HepG2 (cell line): ENCODE results near the gene NAV1. TPM values are rescaled to one million over a fixed set of nuclear protein-coding genes. Genes with fewer than 3 reads are reported as not detected.
A peak's percentile ranks its signal among the peaks of the same experiment; 100 is the strongest.

Experiments
- ARID2 ChIP-seq: sonication (generic); formaldehyde crosslinking; IDR thresholded peaks from 2 replicates; pipeline ENCODE4 v1.8.1; 2022; ENCODE audit warnings: mild to moderate bottlenecking, missing genetic modification reagents, borderline replicate concordance
- ATF7 ChIP-seq, 2 experiments: fragments of 450-650 bp in 1 of 2; sonication (generic) in 1 of 2; formaldehyde crosslinking in 1 of 2; IDR thresholded peaks; 2 replicates each; pipeline versions ENCODE4 v1.4.0 to v1.6.1; 2016 to 2020; ENCODE audit warnings: antibody characterized with exemption in 1 of 2, mild to moderate bottlenecking in 1 of 2, missing genetic modification reagents in 1 of 2
- EHMT2 ChIP-seq: fragments of 200-600 bp; sonication (generic); IDR thresholded peaks from 2 replicates; pipeline ENCODE4 v1.7.0; 2017; ENCODE audit warnings: antibody characterized with exemption, low read depth, low read length, borderline replicate concordance
- ELF4 ChIP-seq: sonication (generic); formaldehyde crosslinking; IDR thresholded peaks from 2 replicates; pipeline ENCODE4 v1.5.0; 2020; ENCODE audit warnings: missing genetic modification reagents, mild to moderate bottlenecking, moderate library complexity, borderline replicate concordance
- ESRRA ChIP-seq: sonication (generic); formaldehyde crosslinking; IDR thresholded peaks from 2 replicates; pipeline ENCODE4 v1.5.1; 2020; ENCODE audit warnings: mild to moderate bottlenecking, low read depth, missing genetic modification reagents
- EZH2 ChIP-seq: conservative IDR thresholded peaks from 2 replicates; pipeline ENCODE4 v1.6.1; 2012; ENCODE audit warnings: mild to moderate bottlenecking, low read depth, low read length, moderate library complexity
- IRX3 ChIP-seq: sonication (generic); formaldehyde crosslinking; IDR thresholded peaks from 2 replicates; pipeline ENCODE4 v1.8.1; 2023; ENCODE audit warnings: mild to moderate bottlenecking, low read depth, missing genetic modification reagents, borderline replicate concordance
- LBX2 ChIP-seq: sonication (generic); formaldehyde crosslinking; IDR thresholded peaks from 2 replicates; pipeline ENCODE4 v1.5.0; 2020; ENCODE audit warnings: missing genetic modification reagents, mild to moderate bottlenecking, borderline replicate concordance
- MIXL1 ChIP-seq: IDR thresholded peaks from 2 replicates; pipeline ENCODE4 v1.6.1; 2016
- MTA3 ChIP-seq: sonication (generic); formaldehyde crosslinking; IDR thresholded peaks from 2 replicates; pipeline ENCODE4 v1.4.0; 2020; ENCODE audit warnings: missing genetic modification reagents
- NR1H2 ChIP-seq: sonication (generic); formaldehyde crosslinking; IDR thresholded peaks from 2 replicates; pipeline ENCODE4 v1.8.1; 2022; ENCODE audit warnings: low read depth, missing genetic modification reagents, borderline replicate concordance
- NR2F2 ChIP-seq: IDR thresholded peaks from 2 replicates; pipeline ENCODE4 v1.6.1; 2012; ENCODE audit warnings: low read depth, inconsistent platforms, borderline replicate concordance
- PAXIP1 ChIP-seq: sonication (generic); formaldehyde crosslinking; conservative IDR thresholded peaks from 2 replicates; pipeline ENCODE4 v1.4.0; 2020; ENCODE audit warnings: mild to moderate bottlenecking, missing genetic modification reagents, moderate library complexity
- POGZ ChIP-seq: sonication (generic); formaldehyde crosslinking; IDR thresholded peaks from 2 replicates; pipeline ENCODE4 v1.4.0; 2020; ENCODE audit warnings: mild to moderate bottlenecking, missing genetic modification reagents
- POLR2AphosphoS5 ChIP-seq: IDR thresholded peaks from 2 replicates; pipeline ENCODE4 v1.6.1; 2012; ENCODE audit warnings: low read depth, low read length
- SIX4 ChIP-seq: sonication (generic); formaldehyde crosslinking; IDR thresholded peaks from 2 replicates; pipeline ENCODE4 v1.4.0; 2020; ENCODE audit warnings: missing genetic modification reagents
- SMC3 ChIP-seq: IDR thresholded peaks from 2 replicates; pipeline ENCODE4 v1.6.1; 2011; ENCODE audit warnings: low read length, improper control_type of control experiment
- TFDP1 ChIP-seq: IDR thresholded peaks from 2 replicates; pipeline ENCODE4 v1.6.1; 2016; ENCODE audit warnings: missing compliant biosample characterization, missing genetic modification reagents, borderline replicate concordance
- ZBTB34 ChIP-seq: sonication (generic); formaldehyde crosslinking; IDR thresholded peaks from 2 replicates; pipeline ENCODE4 v1.8.0; 2022; ENCODE audit warnings: mild to moderate bottlenecking, missing genetic modification reagents
- ZNF512 ChIP-seq: sonication (generic); formaldehyde crosslinking; IDR thresholded peaks from 2 replicates; pipeline ENCODE4 v1.4.0; 2020; ENCODE audit warnings: mild to moderate bottlenecking, missing genetic modification reagents
- ZNF580 ChIP-seq: IDR thresholded peaks from 2 replicates; pipeline ENCODE4 v1.6.1; 2016; ENCODE audit warnings: low read depth, borderline replicate concordance
- ZNF598 ChIP-seq: sonication (generic); formaldehyde crosslinking; IDR thresholded peaks from 2 replicates; pipeline ENCODE4 v1.5.1; 2020; ENCODE audit warnings: mild to moderate bottlenecking, missing genetic modification reagents, borderline replicate concordance
- ZNF878 ChIP-seq: sonication (generic); formaldehyde crosslinking; IDR thresholded peaks from 2 replicates; pipeline ENCODE4 v1.8.1; 2023; ENCODE audit warnings: mild to moderate bottlenecking, missing genetic modification reagents, moderate library complexity
- polyA plus RNA-seq, 8 experiments: library from polyadenylated mRNA; depleted of rRNA in 3 of 8; stranded (reverse) in 7 of 8; unstranded in 1 of 8; fragments of >200 nt; fragmentation: Illumina TruSeq in 4 of 8; extraction: Trizol in 4 of 8; gene quantifications; 2 replicates each; pipeline versions ENCODE4 v1.2.1 to v1.2.3, GENCODE V29; 2011 to 2016; ENCODE audit warnings: low read depth in 4 of 8, missing spikeins in 1 of 8, mixed read lengths in 1 of 8; ENCODE audit not compliant: insufficient read depth in 1 of 8
- total RNA-seq, 5 experiments: library from RNA; depleted of rRNA; stranded (reverse); fragments of >200 nt; fragmentation: Illumina TruSeq; extraction: Trizol; gene quantifications; 2 replicates each; pipeline ENCODE4 v1.2.3, GENCODE V29; 2016; ENCODE audit warnings: low read depth in 1 of 5

Gene NAV1
- total and polyA plus RNA-seq, 2 of the 13 experiments (the other 11 are each of a cell fraction or from before 2014, with no cell fraction given), result not detected

- TF ChIP-seq PAXIP1 (CRISPR knock-in tag) (peak; percentile 78), MIXL1 (0 out of 2 replicates have a peak, but pooled peaks have one; percentile 17), ATF7 (IDR thresholded peaks at IDR 0.05) (no peak), ATF7 (CRISPR knock-in tag; IDR thresholded peaks at IDR 0.05) (no peak), SMC3 (no peak), IRX3 (no peak), POLR2AphosphoS5 (no peak), EHMT2 (no peak), POGZ (CRISPR knock-in tag) (no peak), LBX2 (CRISPR knock-in tag) (no peak), ESRRA (CRISPR knock-in tag) (0 out of 2 replicates have a peak, but pooled peaks have one; percentile 47), ELF4 (CRISPR knock-in tag) (no peak), TFDP1 (CRISPR knock-in tag) (no peak), ZNF598 (no peak), EZH2 (no peak), ARID2 (CRISPR knock-in tag) (no peak), ZBTB34 (CRISPR knock-in tag) (no peak), NR2F2 (peak; percentile 93), ZNF878 (CRISPR knock-in tag) (no peak), SIX4 (CRISPR knock-in tag) (no peak), NR1H2 (CRISPR knock-in tag) (no peak), ZNF580 (CRISPR knock-in tag) (no peak), ZNF512 (CRISPR knock-in tag) (no peak), MTA3 (CRISPR knock-in tag) (no peak)
These were observed 38.2 kb upstream of the NAV1 start (continued) for GRCh38 chr1:201500670-201501120.
